DMS53 treated with DMSO at 0.1 percent for 48 hours (cell line): ENCODE results near the gene SORCS3.

Source experiments
- DNase-seq: peaks from one replicate; lab custom pipeline; 2025; ENCODE audit not compliant: unreplicated experiment; lab: John Stamatoyannopoulos, UW

SORCS3 gene

DNA sequence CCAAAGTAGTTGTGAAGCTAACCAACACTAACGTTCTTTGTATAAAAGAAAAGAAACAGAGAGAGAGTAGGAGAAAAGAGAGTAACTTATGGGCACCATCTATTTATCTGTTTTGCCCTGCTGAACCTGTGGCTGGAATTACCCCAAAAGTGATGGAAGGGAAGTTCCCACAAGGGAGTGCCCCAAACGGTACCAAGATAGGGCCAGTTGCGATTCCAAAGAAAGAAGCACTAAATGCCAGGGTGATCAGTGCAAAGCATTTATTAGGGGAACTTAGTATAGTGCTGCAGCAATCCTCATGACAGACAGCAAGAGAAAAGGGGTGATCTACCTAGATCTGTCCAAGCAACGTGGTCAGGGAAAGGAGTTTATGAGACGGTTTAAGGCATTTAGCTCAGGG, 190.2 kb downstream of the SORCS3 start:
- DNase-seq: no peak

DNA sequence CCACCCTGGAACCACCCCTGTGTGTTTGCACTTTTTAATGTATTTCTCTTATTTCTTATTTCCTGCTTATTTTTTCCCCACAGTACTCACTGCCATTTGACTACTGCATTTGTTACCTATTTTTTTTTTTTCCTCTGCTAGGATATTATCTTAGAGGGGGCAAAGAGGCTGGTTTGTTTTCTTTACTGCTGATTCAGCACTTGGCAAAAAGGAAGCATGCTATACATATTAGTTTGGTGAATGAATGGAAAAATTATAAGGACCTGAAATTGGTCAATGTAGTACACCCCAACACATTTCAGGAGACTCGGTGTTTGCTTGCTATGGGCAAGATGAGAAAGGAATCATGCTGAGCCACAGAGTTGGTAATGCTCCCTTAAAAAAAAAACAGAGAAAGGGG, 193.5 kb downstream of the SORCS3 start:
- DNase-seq: no peak

DNA sequence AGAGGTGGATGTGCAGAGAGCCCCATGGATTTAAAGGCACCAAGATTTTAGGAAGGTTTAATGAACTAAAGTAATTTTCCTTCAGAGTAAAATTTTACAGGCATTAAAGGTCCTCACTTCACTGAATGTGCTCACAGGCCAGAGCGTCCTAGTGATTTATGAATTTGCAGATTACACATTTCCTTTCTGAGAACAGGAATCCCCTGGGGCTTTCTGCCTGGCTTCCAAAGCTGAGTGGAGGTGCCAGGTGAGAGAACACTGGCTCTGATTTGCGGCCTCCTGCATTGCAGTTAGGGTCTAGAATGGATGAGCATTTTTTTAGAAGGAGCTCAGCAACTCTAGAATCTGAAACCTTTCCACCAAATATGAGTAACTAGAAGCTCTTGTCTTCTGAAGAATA, 194.3 kb downstream of the SORCS3 start:
- DNase-seq: no peak

DNA sequence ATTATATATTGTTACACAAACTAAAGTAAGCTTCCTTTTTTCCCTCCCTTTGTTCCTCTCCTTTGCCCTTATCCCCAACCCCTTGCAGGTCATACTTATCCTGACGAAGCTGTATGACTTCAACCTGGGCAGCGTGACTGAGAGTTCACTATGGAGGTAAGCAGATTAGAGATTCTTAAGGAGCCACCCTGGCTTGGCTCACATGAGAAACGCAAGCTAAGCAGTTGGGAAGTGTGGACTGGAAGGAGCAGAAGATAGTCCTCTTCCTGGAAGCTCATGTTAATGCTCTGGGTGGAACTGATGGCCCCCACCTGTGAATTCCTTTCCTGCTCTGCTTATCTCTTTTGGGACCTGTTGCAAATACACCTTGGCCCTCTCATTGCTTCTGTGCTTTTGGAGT, 201.6 kb downstream of the SORCS3 start:
- DNase-seq: no peak

DNA sequence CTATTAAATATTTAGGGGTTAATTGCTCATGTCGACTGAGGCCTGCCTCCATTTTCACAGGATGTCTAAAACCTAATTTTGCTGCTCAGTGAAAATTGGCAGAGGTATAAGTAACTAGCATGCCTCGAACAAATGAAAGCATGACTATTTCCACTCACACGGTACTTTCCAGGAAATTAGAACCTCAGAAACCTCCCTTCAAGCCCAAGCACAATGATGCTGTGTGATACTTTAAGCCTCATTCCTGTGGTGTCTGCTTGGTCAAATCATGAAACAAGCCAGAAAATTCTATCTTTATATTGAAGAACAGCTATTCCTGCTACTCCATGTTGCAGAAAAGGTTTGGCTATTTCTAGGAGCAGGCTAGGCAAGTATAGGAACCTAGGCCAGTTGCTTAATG, 203.0 kb downstream of the SORCS3 start:
- DNase-seq: no peak

DNA sequence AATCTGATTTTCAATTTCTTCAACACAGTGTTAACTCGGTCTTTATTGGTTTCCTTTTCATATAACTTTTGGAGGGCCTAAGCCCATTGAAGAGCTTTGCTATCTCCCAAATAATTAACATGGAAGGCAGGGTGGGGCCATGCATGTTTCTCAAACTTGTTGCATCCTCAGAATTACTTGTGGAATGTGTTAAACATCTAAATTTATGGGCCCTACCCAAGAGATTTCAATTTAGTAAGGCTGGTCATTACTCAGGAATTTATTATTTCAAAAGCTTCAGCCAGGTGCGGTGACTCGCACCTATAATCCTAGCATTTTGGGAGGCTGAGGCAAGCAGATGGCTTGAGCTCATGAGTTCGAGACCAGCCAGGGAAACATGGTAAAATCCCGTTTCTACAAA, 208.9 kb downstream of the SORCS3 start:
- no peak for DNase-seq

DNA sequence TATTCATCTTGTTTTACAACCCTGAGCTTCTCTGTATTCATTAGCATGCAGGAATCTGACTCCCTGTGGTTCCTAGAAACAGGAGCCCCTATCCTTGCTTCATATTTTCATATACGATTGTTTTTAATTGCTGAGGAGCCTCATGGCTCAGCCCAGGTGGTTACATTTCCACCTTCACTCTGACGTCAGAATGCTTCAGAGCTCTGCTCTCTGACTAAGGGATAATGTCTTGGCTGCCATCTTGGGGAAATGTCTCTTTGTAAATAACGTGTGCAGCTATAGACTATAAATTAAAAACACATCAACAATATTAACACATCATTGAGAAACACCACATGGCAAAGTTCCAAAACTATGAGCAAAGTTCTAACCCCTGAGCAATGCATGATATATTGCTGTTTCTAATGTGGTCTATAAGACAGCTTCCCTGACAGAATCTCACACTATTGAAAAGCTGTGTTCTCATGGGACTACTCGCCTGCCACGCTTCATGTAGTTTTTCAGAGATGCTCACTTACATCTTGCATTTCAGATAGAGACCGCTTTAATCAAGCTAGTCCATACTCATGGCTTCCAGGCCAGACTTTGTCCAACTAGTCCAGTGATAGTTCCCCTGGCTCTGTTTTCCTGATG, 227.0 kb downstream of the SORCS3 start:
- DNase-seq: no peak

DNA sequence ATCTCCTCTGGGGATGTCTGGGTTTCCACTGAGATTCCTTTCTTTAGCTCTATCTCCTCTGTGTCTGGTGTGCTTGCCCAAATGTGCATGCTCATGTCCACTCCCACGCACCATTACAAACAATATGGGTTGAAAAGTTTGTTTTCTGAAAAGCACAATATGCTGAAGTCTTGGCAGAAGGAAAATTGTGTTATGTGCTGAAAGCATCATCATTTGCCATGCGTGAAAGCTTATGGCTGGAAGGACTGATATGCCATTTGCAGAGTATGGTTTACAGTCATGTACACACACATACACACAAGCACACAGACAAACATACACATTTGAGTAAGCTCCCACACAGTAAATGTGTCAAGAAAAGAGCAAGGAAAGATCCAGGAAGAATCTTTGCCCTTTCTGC, 231.6 kb downstream of the SORCS3 start:
- DNase-seq: no peak

DNA sequence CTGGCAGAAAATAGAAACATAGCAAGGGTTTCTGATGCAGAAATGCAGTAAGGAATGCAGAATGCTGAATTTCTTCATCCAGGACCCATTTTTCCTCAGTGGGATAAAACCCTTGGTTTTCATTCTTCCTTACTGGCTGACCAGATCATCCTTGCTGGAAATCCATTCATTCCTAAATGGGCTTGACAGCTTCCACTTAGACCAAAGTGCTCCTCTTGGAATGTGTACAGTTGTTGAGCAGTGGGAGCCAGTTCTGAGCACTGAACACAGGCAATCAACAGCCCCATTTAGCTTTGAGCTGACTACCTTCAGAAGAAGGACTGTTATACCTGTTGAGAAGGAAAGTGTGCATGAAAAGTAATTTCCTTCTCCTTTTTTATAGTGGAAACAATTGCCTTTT, 232.1 kb downstream of the SORCS3 start:
- DNase-seq: no peak

DNA sequence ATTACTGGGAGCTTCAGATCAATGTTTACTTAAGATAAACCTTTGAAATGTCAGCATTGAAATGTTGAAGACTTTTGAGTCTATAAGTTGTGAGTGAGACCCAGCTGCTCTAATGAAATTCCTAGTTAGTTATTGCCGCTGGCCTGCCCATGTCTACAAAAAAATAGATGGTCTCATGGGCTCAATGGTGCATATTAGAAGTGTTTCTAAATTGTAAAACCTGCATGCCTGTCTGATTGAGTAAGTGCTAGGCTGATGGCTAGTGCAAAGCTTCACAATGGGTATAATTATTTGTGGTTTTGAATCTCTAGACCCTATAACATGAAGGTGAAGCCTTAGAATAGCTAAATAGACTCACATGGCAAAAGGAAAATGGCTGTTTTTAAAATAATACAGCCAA, 234.5 kb downstream of the SORCS3 start:
- no peak for DNase-seq

DNA sequence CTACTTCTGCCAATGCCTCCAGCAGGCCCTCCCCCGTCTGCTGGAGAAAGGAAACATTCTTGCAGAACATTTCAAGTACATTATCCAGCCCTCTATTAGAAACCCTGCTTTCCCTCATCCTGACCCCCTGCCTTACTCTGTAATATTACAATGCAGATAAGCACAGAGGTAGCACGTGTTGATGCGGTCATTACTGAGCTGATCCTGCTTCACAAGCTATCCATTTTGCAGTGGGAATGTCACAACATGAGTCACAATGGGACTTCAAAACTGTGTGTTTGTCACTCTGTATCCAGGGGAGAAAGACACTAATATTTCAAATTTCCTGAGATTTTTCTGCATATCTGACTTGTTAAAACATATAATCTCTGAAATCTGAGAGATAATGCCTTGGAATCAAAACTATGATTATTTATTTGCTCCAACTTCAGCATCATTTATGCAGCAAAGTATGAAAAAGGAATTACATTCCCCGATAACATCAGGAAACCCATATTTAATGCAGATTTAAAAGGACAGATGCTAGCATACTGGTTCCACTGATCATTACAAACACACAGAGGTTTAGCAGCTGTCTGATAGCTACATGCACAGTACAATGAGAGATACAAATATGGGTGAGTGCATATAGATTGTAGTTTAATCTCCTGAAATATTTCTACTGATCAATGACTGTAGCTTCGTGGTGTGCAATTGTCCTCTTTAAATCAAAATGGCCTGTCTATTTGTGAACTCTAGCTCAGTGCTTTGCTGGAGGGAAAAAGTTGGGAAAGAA, 239.7 kb downstream of the SORCS3 start:
- DNase-seq: no peak

DNA sequence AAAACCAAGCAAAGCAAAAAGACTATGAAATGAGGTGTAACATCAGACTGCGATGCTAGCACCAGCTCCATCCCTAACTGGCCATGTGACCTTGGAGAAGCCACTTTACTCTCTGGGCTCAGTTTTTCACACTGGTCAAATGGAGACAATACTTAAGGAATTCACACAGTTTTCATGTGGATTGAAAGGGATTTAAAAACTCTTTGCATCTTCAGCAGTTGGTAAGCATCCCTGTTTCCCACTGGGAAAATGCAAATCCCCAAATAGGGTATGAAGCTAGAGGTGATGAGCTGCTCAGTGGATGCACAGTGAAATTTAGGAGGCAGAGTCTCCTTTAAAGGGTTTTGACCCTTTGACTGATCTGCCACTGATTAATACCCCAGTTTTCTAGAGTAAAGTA, 240.7 kb downstream of the SORCS3 start:
- no peak for DNase-seq

DNA sequence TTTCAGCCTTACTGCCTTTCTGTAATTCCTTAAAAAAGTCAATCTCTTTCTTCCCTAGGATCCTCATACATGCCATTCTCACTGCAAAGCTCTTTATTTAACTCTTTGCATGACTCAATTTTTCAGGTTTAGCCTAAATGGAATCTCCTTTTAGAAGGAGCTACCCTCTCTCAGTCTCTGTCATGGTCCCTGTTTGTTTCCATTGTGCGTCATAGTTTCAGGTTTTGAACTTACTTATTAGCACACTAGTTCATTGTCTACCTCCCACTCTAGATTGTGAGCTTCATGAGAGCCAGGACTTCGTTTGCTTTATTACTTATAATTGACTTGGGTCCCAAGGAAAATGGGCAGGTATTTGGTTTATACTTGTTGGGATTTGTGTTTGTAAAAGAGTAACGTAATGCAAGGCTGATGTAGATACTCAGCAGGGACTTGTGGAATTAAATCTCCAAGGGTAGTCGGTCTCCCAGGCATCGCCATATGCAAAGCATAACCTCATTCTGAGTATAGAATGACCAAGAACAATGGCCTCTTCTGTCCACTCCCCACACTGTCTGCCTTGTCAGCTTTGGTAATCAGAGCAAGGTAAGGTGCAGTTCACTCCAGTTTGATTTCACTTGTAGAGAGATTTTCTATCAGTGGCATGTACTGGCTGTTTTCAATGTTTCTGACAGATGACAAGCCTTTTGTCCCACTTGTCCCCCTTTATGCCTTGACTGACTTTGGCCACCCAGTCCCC, 252.0 kb downstream of the SORCS3 start:
- no peak for DNase-seq

DNA sequence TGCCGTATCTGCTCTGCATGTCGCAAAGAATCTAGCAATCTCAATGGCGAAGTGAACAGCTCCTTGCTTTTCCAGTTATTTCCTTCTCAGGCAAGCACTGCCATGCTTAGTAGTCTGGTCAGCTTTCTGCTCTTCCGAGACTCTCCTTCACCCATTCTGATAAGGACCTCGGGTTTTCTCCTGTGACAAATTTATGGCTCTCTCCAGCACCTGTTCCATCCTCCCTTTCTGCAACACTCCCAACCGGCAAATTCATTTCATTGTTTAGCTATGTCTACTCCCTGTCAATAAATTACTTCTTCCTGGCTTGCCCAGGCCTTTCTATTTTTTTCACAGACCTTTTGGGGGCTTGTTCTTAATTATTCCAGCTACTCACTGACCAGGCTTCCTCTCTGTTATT, 252.6 kb downstream of the SORCS3 start:
- DNase-seq: no peak

DNA sequence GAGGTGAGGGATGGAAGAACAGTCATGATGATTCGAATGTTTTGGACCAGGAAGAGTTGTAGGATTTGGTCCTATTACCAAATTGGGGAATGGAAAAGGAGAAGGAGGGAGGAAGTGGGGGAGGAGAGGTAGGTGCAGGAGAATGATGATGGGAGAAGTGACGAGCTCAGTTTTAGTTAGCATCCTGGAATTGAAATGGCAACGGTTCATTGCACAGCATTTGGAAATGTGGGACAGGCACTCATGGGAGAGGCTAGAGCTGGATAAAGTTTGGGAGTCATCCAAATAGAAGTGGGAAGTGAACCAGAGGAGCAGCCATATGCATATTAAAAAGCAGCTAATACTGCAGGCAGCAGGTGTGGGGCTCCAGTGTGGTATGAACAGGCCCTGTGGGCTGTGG, 253.6 kb downstream of the SORCS3 start:
- no peak for DNase-seq

DNA sequence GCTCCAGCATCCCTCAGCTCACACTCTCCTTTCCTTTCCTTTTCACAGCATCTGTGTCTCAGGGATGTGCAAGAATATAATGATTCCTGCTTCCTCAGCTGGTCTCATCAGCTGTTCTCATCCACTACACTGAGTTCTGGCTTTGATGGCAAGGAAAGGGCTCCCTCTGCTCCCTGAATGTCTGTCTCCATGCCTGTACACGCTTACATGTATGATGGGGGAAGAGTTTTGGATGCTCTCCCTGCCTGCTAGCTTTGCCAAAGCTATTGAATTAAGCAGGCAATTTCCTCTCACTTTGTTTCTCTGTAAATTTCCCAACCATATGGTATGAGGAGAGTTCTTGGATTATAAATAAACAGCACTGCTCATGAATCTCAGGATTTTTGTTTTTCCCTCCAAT, 254.5 kb downstream of the SORCS3 start:
- no peak for DNase-seq

DNA sequence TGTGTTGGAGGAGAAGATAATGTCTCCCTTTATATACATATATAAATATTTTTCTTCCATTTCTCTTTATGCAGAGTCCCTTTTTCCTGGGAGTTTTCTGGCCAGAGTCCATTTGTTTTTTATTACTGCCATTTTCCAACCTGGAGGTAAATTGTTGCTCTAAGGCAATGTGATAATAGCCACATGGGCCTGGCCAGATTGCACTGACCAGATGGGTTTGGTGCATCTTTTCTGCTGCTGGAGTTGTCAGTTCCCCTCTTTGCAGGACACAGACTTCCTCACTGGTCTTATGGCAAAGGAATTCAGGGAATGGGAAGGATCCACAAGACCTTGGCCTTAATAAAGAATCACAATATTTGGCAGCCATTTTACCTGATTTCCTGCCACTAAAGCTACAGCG, 254.9 kb downstream of the SORCS3 start:
- no peak for DNase-seq

DNA sequence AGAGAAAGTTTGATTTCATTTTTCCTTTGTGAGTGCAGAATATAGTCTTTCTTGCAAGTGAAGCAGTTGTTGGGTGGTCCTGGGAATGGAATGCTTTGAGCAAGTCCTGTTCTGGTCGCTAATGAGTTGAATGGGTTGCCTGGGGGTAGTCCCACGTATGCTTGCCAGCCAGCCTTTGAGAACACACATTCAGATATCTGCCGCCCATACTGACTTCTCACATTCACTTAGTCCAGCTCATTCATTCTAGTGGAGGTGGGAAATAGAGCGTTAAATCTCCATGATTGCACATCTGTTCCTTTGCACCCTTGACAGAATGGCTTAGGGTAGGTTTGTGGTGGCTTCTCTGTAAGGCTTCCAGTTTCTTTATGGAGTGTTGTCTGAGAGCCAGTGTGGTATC, 256.6 kb downstream of the SORCS3 start:
- DNase-seq: no peak

DNA sequence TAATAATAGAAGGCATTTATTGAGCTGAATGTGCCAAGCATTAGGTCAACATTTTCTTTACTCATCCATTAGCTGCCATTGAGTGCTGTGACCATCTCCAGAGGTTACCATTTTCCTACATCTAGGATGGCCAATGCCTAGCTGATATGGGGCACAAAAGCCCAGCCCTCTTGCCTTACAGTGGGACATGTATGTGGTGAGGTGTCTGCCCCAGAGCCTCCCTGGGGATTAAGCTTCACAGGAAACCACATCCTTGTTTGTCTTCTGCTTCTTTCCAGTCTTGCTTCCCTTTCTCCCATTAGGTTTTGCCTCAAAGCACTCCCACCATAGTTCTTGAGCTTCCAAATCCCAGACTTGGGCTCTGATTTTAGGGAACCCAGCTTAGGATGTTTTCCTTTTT, 258.7 kb downstream of the SORCS3 start:
- no peak for DNase-seq

DNA sequence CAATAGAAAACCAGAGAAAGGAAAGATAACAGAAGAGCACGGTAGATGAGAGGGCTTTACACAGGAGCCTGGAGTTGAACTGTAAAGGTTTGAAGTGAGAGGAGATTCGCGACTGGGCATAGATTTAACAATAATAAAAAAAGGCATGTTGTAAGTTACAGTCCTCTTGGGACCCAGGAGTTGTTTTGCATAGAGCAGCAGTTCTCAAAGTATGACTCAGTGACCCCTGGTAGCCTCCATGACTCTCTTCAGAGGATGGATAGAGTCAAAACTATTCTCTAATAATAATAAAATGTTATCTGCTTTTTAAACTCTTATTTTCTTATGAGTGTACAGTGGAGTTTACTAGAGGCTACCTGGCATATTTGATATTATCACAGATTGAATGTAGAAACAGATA, 262.3 kb downstream of the SORCS3 start:
- no peak for DNase-seq

DNA sequence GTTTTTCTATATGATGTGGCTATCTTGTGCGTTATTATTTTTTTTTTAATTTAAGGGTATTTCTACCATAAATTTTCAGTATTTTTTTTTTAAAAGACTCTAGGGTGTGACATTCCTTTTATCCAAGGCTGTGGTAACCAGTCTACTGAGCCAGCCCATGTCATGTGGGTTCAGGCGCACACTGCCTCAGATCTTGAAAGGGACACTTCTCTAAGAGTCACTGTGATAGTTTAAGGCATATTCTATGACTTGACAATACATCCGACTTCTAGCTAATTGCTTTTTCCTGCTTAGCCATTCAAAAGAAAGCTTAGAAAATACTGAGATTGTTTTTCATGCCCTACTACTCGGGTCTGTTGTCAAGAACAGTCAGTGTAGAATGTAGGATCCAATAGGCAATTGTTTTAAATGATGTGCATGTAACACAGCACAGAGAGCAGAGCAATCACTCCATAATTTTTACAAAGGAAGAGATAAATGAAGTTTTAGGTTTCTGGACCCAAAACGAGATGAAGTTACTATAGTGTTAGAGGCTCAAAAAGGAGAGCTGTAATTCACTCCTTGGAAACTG, 263.7 kb downstream of the SORCS3 start:
- DNase-seq: no peak

DNA sequence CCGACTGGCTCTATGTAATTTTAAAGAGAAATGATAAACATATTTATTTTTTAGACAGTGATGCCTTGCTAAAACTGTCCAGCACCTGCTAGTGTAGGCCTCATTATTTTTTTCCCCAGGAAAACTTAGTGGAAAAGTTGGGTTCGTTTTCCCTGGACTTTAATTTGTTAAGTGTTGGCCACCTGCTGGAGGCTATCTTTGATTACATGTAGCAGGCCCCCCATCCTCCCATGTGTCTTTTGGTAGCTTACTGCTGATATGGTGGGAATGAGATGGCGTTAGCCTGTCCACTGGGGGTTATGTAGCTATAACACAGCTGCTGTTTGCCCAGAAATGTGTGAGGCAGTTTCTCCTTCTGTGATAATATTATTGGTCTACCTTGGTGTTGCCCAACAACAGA, 265.0 kb downstream of the SORCS3 start:
- no peak for DNase-seq
